Fibroblast of lung (primary cell): Measurements from ENCODE around the gene LILRA6. TPM values are rescaled to one million over a fixed set of nuclear protein-coding genes. Genes with fewer than 3 reads are reported as not detected.

ENCODE experiments used
- DNase-seq, 2 donors: peaks; one replicate each; pipeline versions ENCODE4 v3.0.0 to v3.0.0-alpha.2; 2010; ENCODE audit warnings: low read depth in 2 of 2
- H2AFZ ChIP-seq: 2 replicates; pipeline ENCODE4 v1.5.1; 2012; ENCODE audit warnings: low read length, control low read depth, inconsistent platforms
- H3K27ac ChIP-seq: 2 replicates; pipeline ENCODE4 v1.5.1; 2011; ENCODE audit warnings: low read length, control low read depth; ENCODE audit not compliant: insufficient read depth
- H3K27me3 ChIP-seq: 2 replicates; pipeline ENCODE4 v1.5.1; 2011; ENCODE audit warnings: mild to moderate bottlenecking, low read length; ENCODE audit not compliant: control insufficient read depth, insufficient read depth
- H3K36me3 ChIP-seq: 2 replicates; pipeline ENCODE4 v1.5.1; 2011; ENCODE audit warnings: low read length; ENCODE audit not compliant: control insufficient read depth, insufficient read depth
- H3K4me1 ChIP-seq: 2 replicates; pipeline ENCODE4 v1.5.1; 2011; ENCODE audit warnings: low read length; ENCODE audit not compliant: control insufficient read depth, insufficient read depth; ENCODE audit errors: extremely low read depth
- H3K4me2 ChIP-seq: 2 replicates; pipeline ENCODE4 v1.5.1; 2011; ENCODE audit warnings: low read length, control low read depth; ENCODE audit not compliant: insufficient read depth; ENCODE audit errors: extremely low read depth
- H3K4me3 ChIP-seq, 4 experiments: fragments of 200-600 bp in 1 of 4; sonication (generic) in 1 of 4; replicated peaks in 1 of 4; 2 replicates each; pipeline ENCODE4 v1.5.1; 2011 to 2016; ENCODE audit warnings: low read length in 4 of 4, low read depth in 3 of 4, mild to moderate bottlenecking in 3 of 4, control low read depth in 2 of 4, inconsistent platforms in 1 of 4, mixed read lengths in 1 of 4; ENCODE audit not compliant: insufficient read depth in 1 of 4; ENCODE audit errors: control extremely low read depth in 1 of 4
- H3K79me2 ChIP-seq: 2 replicates; pipeline ENCODE4 v1.5.1; 2012; ENCODE audit warnings: mild to moderate bottlenecking, low read length, inconsistent platforms; ENCODE audit not compliant: control insufficient read depth, insufficient read depth
- H3K9ac ChIP-seq: 2 replicates; pipeline ENCODE4 v1.5.1; 2011; ENCODE audit warnings: mild to moderate bottlenecking, low read length, control low read depth; ENCODE audit not compliant: insufficient read depth
- H3K9me3 ChIP-seq: 2 replicates; pipeline ENCODE4 v1.5.1; 2012; ENCODE audit warnings: low read depth, low read length; ENCODE audit not compliant: control insufficient read depth, insufficient read depth
- H4K20me1 ChIP-seq: 2 replicates; pipeline ENCODE4 v1.5.1; 2011; ENCODE audit warnings: low read length; ENCODE audit not compliant: control insufficient read depth, insufficient read depth; ENCODE audit errors: extremely low read depth
- CTCF ChIP-seq, 2 donors: IDR thresholded peaks in 1 of 2; conservative IDR thresholded peaks in 1 of 2; 1 replicate in 1 of 2; 2 replicates in 1 of 2; pipeline ENCODE4 v1.5.1; 2011 to 2012; ENCODE audit warnings: low read length in 2 of 2, control low read depth in 1 of 2, inconsistent platforms in 1 of 2, low read depth in 1 of 2, mild to moderate bottlenecking in 1 of 2
- EZH2 ChIP-seq: IDR thresholded peaks from 2 replicates; pipeline ENCODE4 v1.5.1; 2012; ENCODE audit warnings: low read length, control low read depth, mild to moderate bottlenecking; ENCODE audit errors: missing control alignments
- polyA plus RNA-seq, 2 donors: library from polyadenylated mRNA; depleted of rRNA in 1 of 2; stranded (reverse) in 1 of 2; unstranded in 1 of 2; fragments of >200 nt; gene quantifications; 2 replicates each; pipeline ENCODE4 v1.2.1, GENCODE V29; 2011 to 2012; ENCODE audit warnings: missing spikeins in 1 of 2
- total RNA-seq: library from RNA; depleted of rRNA; stranded (reverse); fragments of >200 nt; gene quantifications from 2 replicates; pipeline ENCODE4 v1.2.1, GENCODE V29; 2014

LILRA6 gene
- total and polyA plus RNA-seq, 2 donors (not counting 1 experiment from before 2014, with no cell fraction given), result not detected

GRCh38 chr19:54203151-54203611, 39.4 kb downstream of the LILRA6 start:
- Histone ChIP-seq H3K36me3 (peaks cover 34% of the 10 kb centered on the region), H3K9me3 (no peaks in the 10 kb centered on the region), H2AFZ (no peak overlapping the region), H3K4me3 (peak overlapping the region; percentile 70 to 92 (median 92)), H3K9ac (peak overlapping the region; percentile 20), H4K20me1 (peaks cover 5% of the 10 kb centered on the region), H3K27me3 (no peaks in the 10 kb centered on the region), H3K4me1 (peaks cover 18% of the 10 kb centered on the region), H3K4me2 (peak overlapping the region; percentile 91), H3K27ac (peak overlapping the region; percentile 97), H3K79me2 (peaks cover 72% of the 10 kb centered on the region)
- TF ChIP-seq EZH2, result no peak
- TF ChIP-seq CTCF (conservative IDR thresholded peaks at IDR 0.05 in 1 of 2, IDR thresholded peaks at IDR 0.05 in 1 of 2; ENCODE audit: low read depth in 1 of 2, low read length in 2 of 2), result no peak
- peak; percentile 9 to 21 for DNase-seq

- Histone ChIP-seq H3K4me1 (peaks cover 14% of the 10 kb centered on the region), H3K4me3 (peak overlapping the region; percentile 70 to 92 (median 92)), H3K36me3 (peaks cover 25% of the 10 kb centered on the region), H3K4me2 (peak overlapping the region; percentile 91), H2AFZ (no peak overlapping the region), H3K79me2 (peaks cover 63% of the 10 kb centered on the region), H3K27ac (peak overlapping the region; percentile 97), H3K27me3 (no peaks in the 10 kb centered on the region), H3K9ac (no peak overlapping the region), H4K20me1 (peaks cover 5% of the 10 kb centered on the region), H3K9me3 (no peaks in the 10 kb centered on the region)
- no peak for DNase-seq
- TF ChIP-seq CTCF (conservative IDR thresholded peaks at IDR 0.05 in 1 of 2, IDR thresholded peaks at IDR 0.05 in 1 of 2; ENCODE audit: low read depth in 1 of 2, low read length in 2 of 2) (no peak), EZH2 (no peak)
These were observed 40.6 kb downstream of the LILRA6 start for GRCh38 chr19:54201980-54202379.

- peaks cover 5% of the 10 kb centered on the region for H4K20me1 ChIP-seq
- H3K4me2 ChIP-seq, result peak overlapping the region; percentile 91
- no peak overlapping the region for H2AFZ ChIP-seq
- peak overlapping the region; percentile 93 for H3K9ac ChIP-seq
- no peaks in the 10 kb centered on the region for H3K9me3 ChIP-seq
- H3K27me3 ChIP-seq, result no peaks in the 10 kb centered on the region
- no peak for DNase-seq
- H3K36me3 ChIP-seq, result peaks cover 17% of the 10 kb centered on the region
- H3K79me2 ChIP-seq, result peaks cover 55% of the 10 kb centered on the region
- H3K27ac ChIP-seq, result peak overlapping the region; percentile 97
- peak overlapping the region; percentile 70 to 92 (median 92) for H3K4me3 ChIP-seq
- peaks cover 12% of the 10 kb centered on the region for H3K4me1 ChIP-seq
- TF ChIP-seq CTCF (conservative IDR thresholded peaks at IDR 0.05 in 1 of 2, IDR thresholded peaks at IDR 0.05 in 1 of 2; ENCODE audit: low read depth in 1 of 2, low read length in 2 of 2), result no peak
- no peak for TF ChIP-seq EZH2
These were observed 41.4 kb downstream of the LILRA6 start for GRCh38 chr19:54201172-54201701.
